Activated CD4-positive, alpha-beta memory T cell treated with anti-CD3 and anti-CD28 coated beads, Interleukin-2, amount 10 ng/mL, durations not matched to agents 7 days and 5 days (primary cell): ENCODE data around the gene STARD9. TPM values are rescaled to one million over a fixed set of nuclear protein-coding genes. Genes with fewer than 3 reads are reported as not detected.
A peak's percentile ranks its signal among the peaks of the same experiment; 100 is the strongest.

Experiments
- CTCF ChIA-PET: fragments of 350-600 bp; sonication (Branson Sonifier 250); formaldehyde crosslinking; loops from one replicate; lab custom pipeline; 2021; ENCODE audit warnings: antibody characterized with exemption, inconsistent platforms; lab: Charles Lee
- POLR2A ChIA-PET: fragments of 350-600 bp; sonication (Branson Sonifier 250); formaldehyde crosslinking; loops from one replicate; lab custom pipeline; 2021; ENCODE audit warnings: antibody characterized with exemption; lab: Charles Lee
- DNase-seq: peaks from one replicate; pipeline ENCODE4 v3.0.0-alpha.2; 2020
- H3K27ac Mint-ChIP-seq: one replicate; pipeline ENCODE4 v1.8.0; 2021; ENCODE audit warnings: mild to moderate bottlenecking, mixed read lengths
- H3K27me3 Mint-ChIP-seq: one replicate; pipeline ENCODE4 v1.8.0; 2021; ENCODE audit warnings: mixed read lengths
- H3K36me3 Mint-ChIP-seq: one replicate; pipeline ENCODE4 v1.8.0; 2021; ENCODE audit warnings: low read depth, mixed read lengths
- H3K4me1 Mint-ChIP-seq: one replicate; pipeline ENCODE4 v1.8.0; 2021; ENCODE audit warnings: mixed read lengths
- H3K4me3 Mint-ChIP-seq: one replicate; pipeline ENCODE4 v1.8.0; 2021; ENCODE audit warnings: mild to moderate bottlenecking, mixed read lengths
- H3K9me3 Mint-ChIP-seq: one replicate; pipeline ENCODE4 v1.8.0; 2021; ENCODE audit warnings: mixed read lengths
- total RNA-seq, 2 experiments: library from RNA; stranded (reverse); gene quantifications; one replicate each; pipeline ENCODE4 v1.2.3, GENCODE V29; 2021

The STARD9 gene
- total RNA-seq, 2 experiments from 2014 or later, result 8.2 TPM

- POLR2A ChIA-PET, result no interaction called here
- no peaks in the 10 kb centered on the region for H3K27me3 Mint-ChIP-seq
Measured at GRCh38 chr15:42692536-42692935, 117.1 kb downstream of the STARD9 start.

GRCh38 chr15:42692997-42693396 is 117.6 kb downstream of the STARD9 start:
- ChIA-PET POLR2A (no interaction called here), CTCF (interaction anchor here (0.6 kb wide), 1 partner anchor 232 kb away, joined by 5 read pairs; no protein-coding TSS in a partner anchor)
- Mint-ChIP-seq H3K27me3 (no peaks in the 10 kb centered on the region), H3K27ac (no peak overlapping the region), H3K4me1 (peaks cover 15% of the 10 kb centered on the region), H3K36me3 (no peaks in the 10 kb centered on the region), H3K9me3 (no peaks in the 10 kb centered on the region), H3K4me3 (no peak overlapping the region)
- no peak for DNase-seq

More at GRCh38 chr15:42692536-42692935, 117.1 kb downstream of the STARD9 start:
- CTCF ChIA-PET, result interaction anchor here (0.6 kb wide), 1 partner anchor 232 kb away, joined by 5 read pairs; no protein-coding TSS in a partner anchor
- Mint-ChIP-seq H3K4me3 (no peak overlapping the region), H3K27ac (no peak overlapping the region), H3K9me3 (no peaks in the 10 kb centered on the region), H3K4me1 (peaks cover 15% of the 10 kb centered on the region), H3K36me3 (no peaks in the 10 kb centered on the region)
- no peak for DNase-seq

- POLR2A ChIA-PET, result no interaction called here
- Mint-ChIP-seq H3K36me3 (no peaks in the 10 kb centered on the region), H3K4me3 (no peak overlapping the region), H3K27ac (no peak overlapping the region), H3K4me1 (peaks cover 15% of the 10 kb centered on the region), H3K9me3 (no peaks in the 10 kb centered on the region), H3K27me3 (no peaks in the 10 kb centered on the region)
- no peak for DNase-seq
- CTCF ChIA-PET, result no interaction called here
Measured at GRCh38 chr15:42693496-42693895, 118.1 kb downstream of the STARD9 start.

- Mint-ChIP-seq H3K4me1 (peaks cover 15% of the 10 kb centered on the region), H3K27ac (no peak overlapping the region), H3K4me3 (no peak overlapping the region), H3K36me3 (no peaks in the 10 kb centered on the region), H3K9me3 (no peaks in the 10 kb centered on the region), H3K27me3 (no peaks in the 10 kb centered on the region)
- no peak for DNase-seq
- CTCF ChIA-PET, result no interaction called here
- POLR2A ChIA-PET, result no interaction called here
Measured at GRCh38 chr15:42693942-42694341, 118.5 kb downstream of the STARD9 start.

GRCh38 chr15:42694398-42694797 is 119.0 kb downstream of the STARD9 start:
- no peaks in the 10 kb centered on the region for H3K9me3 Mint-ChIP-seq
- no peak overlapping the region for H3K27ac Mint-ChIP-seq
- DNase-seq, result no peak
- CTCF ChIA-PET, result no interaction called here
- POLR2A ChIA-PET, result no interaction called here
- peaks cover 15% of the 10 kb centered on the region for H3K4me1 Mint-ChIP-seq
- H3K27me3 Mint-ChIP-seq, result no peaks in the 10 kb centered on the region
- H3K4me3 Mint-ChIP-seq, result no peak overlapping the region
- H3K36me3 Mint-ChIP-seq, result no peaks in the 10 kb centered on the region

GRCh38 chr15:42695527-42696071 is 120.2 kb downstream of the STARD9 start:
- H3K36me3 Mint-ChIP-seq, result no peaks in the 10 kb centered on the region
- H3K4me1 Mint-ChIP-seq, result peaks cover 12% of the 10 kb centered on the region
- H3K4me3 Mint-ChIP-seq, result no peak overlapping the region
- no peaks in the 10 kb centered on the region for H3K27me3 Mint-ChIP-seq
- H3K9me3 Mint-ChIP-seq, result no peaks in the 10 kb centered on the region
- no peak overlapping the region for H3K27ac Mint-ChIP-seq
- DNase-seq, result no peak
- CTCF ChIA-PET, result interaction anchor here (0.6 kb wide), 1 partner anchor 84 kb away, joined by 3 read pairs; no protein-coding TSS in a partner anchor
- POLR2A ChIA-PET, result interaction anchor here (1.4 kb wide), 1 partner anchor 18 kb away, joined by 3 read pairs; no protein-coding TSS in a partner anchor

GRCh38 chr15:42696626-42697025 is 121.2 kb downstream of the STARD9 start:
- no peaks in the 10 kb centered on the region for H3K9me3 Mint-ChIP-seq
- ChIA-PET POLR2A (no interaction called here), CTCF (no interaction called here)
- no peak overlapping the region for H3K27ac Mint-ChIP-seq
- peaks cover 2% of the 10 kb centered on the region for H3K4me1 Mint-ChIP-seq
- H3K4me3 Mint-ChIP-seq, result no peak overlapping the region
- no peaks in the 10 kb centered on the region for H3K27me3 Mint-ChIP-seq
- DNase-seq, result no peak
- no peaks in the 10 kb centered on the region for H3K36me3 Mint-ChIP-seq

GRCh38 chr15:42704492-42704926 is 129.1 kb downstream of the STARD9 start:
- ChIA-PET CTCF (interaction anchor here (1.1 to 6.5 kb wide), 6 partner anchors 8 to 230 kb away, joined by 3 to 52 read pairs (median 4); no protein-coding TSS in a partner anchor), POLR2A (no interaction called here)
- Mint-ChIP-seq H3K36me3 (no peaks in the 10 kb centered on the region), H3K4me3 (no peak overlapping the region), H3K27ac (no peak overlapping the region), H3K9me3 (no peaks in the 10 kb centered on the region), H3K27me3 (no peaks in the 10 kb centered on the region), H3K4me1 (peaks cover 7% of the 10 kb centered on the region)
- peak; percentile 70 for DNase-seq

GRCh38 chr15:42705336-42705735 is 129.9 kb downstream of the STARD9 start:
- POLR2A ChIA-PET, result no interaction called here
- CTCF ChIA-PET, result interaction anchor here (1.1 to 6.5 kb wide), 6 partner anchors 35 to 499 kb away, joined by 3 to 52 read pairs (median 4); no protein-coding TSS in a partner anchor
- Mint-ChIP-seq H3K9me3 (no peaks in the 10 kb centered on the region), H3K4me1 (peaks cover 7% of the 10 kb centered on the region), H3K27me3 (no peaks in the 10 kb centered on the region), H3K27ac (no peak overlapping the region), H3K36me3 (no peaks in the 10 kb centered on the region), H3K4me3 (no peak overlapping the region)
- DNase-seq, result peak; percentile 11

- Mint-ChIP-seq H3K4me1 (peaks cover 7% of the 10 kb centered on the region), H3K27me3 (no peaks in the 10 kb centered on the region), H3K36me3 (no peaks in the 10 kb centered on the region), H3K27ac (no peak overlapping the region), H3K4me3 (no peak overlapping the region), H3K9me3 (no peaks in the 10 kb centered on the region)
- no peak for DNase-seq
- ChIA-PET POLR2A (no interaction called here), CTCF (interaction anchor here (0.8 to 6.5 kb wide), 3 partner anchors 28 to 220 kb away, joined by 3 to 52 read pairs (median 3); partner anchors contain the start of gene CDAN1)
Measured at GRCh38 chr15:42707068-42707467, 131.7 kb downstream of the STARD9 start.

GRCh38 chr15:42707873-42708544 is 132.6 kb downstream of the STARD9 start:
- DNase-seq, result peak; percentile 4
- POLR2A ChIA-PET, result no interaction called here
- Mint-ChIP-seq H3K9me3 (no peaks in the 10 kb centered on the region), H3K27me3 (no peaks in the 10 kb centered on the region), H3K4me3 (no peak overlapping the region), H3K4me1 (peaks cover 7% of the 10 kb centered on the region), H3K27ac (no peak overlapping the region), H3K36me3 (no peaks in the 10 kb centered on the region)
- CTCF ChIA-PET, result no interaction called here

GRCh38 chr15:42710662-42711061 is 135.3 kb downstream of the STARD9 start:
- Mint-ChIP-seq H3K36me3 (no peaks in the 10 kb centered on the region), H3K4me1 (peaks cover 7% of the 10 kb centered on the region), H3K4me3 (no peak overlapping the region), H3K27me3 (no peaks in the 10 kb centered on the region), H3K9me3 (no peaks in the 10 kb centered on the region), H3K27ac (no peak overlapping the region)
- no peak for DNase-seq
- POLR2A ChIA-PET, result no interaction called here
- CTCF ChIA-PET, result interaction anchor here (0.7 kb wide), 1 partner anchor 1852 kb away, joined by 3 read pairs; no protein-coding TSS in a partner anchor

- DNase-seq, result no peak
- Mint-ChIP-seq H3K27ac (no peak overlapping the region), H3K9me3 (no peaks in the 10 kb centered on the region), H3K36me3 (no peaks in the 10 kb centered on the region), H3K27me3 (no peaks in the 10 kb centered on the region), H3K4me1 (peaks cover 7% of the 10 kb centered on the region), H3K4me3 (no peak overlapping the region)
- ChIA-PET POLR2A (no interaction called here), CTCF (no interaction called here)
Measured at GRCh38 chr15:42711746-42712145, 136.3 kb downstream of the STARD9 start.
